ENCODE results near the gene DTNB.
"Not testable (repeated sequence)": the region's sequence is repeated elsewhere in the genome, so short reads cannot be mapped to it uniquely, and the experiment has no call there.

DTNB gene

GRCh38 chr2:25447018-25447417, 226.4 kb downstream of the DTNB start:
- DNase-seq = no peak

GRCh38 chr2:25446122-25446521, 227.3 kb downstream of the DTNB start:
- DNase-seq = no peak

GRCh38 chr2:25445464-25445863, 227.9 kb downstream of the DTNB start:
- DNase-seq = no peak

GRCh38 chr2:25444608-25445270, 228.6 kb downstream of the DTNB start:
- no peak for DNase-seq

- DNase-seq = no peak
These were observed 229.6 kb downstream of the DTNB start for GRCh38 chr2:25443766-25444165.

- DNase-seq = no peak
These were observed 232.0 kb downstream of the DTNB start for GRCh38 chr2:25441353-25441752.

GRCh38 chr2:25438793-25439192, 234.6 kb downstream of the DTNB start:
- no peak for DNase-seq

- no peak for DNase-seq
These were observed 235.3 kb downstream of the DTNB start for GRCh38 chr2:25437881-25438662.

GRCh38 chr2:25435421-25435820, 238.0 kb downstream of the DTNB start:
- DNase-seq = no peak

- DNase-seq = no peak
These were observed 241.8 kb downstream of the DTNB start for GRCh38 chr2:25431604-25432003.

GRCh38 chr2:25430556-25430955, 242.8 kb downstream of the DTNB start:
- DNase-seq = no peak

GRCh38 chr2:25426326-25426725, 247.1 kb downstream of the DTNB start:
- DNase-seq = no peak

- no peak for DNase-seq
These were observed 248.8 kb downstream of the DTNB start for GRCh38 chr2:25424426-25425028.

- no peak for DNase-seq
These were observed 251.5 kb downstream of the DTNB start for GRCh38 chr2:25421820-25422411.

- peak; percentile 26 for DNase-seq
These were observed 252.1 kb downstream of the DTNB start for GRCh38 chr2:25421289-25421688.

- DNase-seq = no peak
These were observed 252.5 kb downstream of the DTNB start for GRCh38 chr2:25420820-25421237.

- DNase-seq = peak; percentile 65
These were observed 253.6 kb downstream of the DTNB start for GRCh38 chr2:25419678-25420242.

- DNase-seq = no peak
These were observed 254.3 kb downstream of the DTNB start for GRCh38 chr2:25418944-25419677.

GRCh38 chr2:25417715-25418369, 255.5 kb downstream of the DTNB start:
- no peak for DNase-seq

GRCh38 chr2:25416674-25417073, 256.7 kb downstream of the DTNB start:
- DNase-seq = no peak

- DNase-seq = no peak
These were observed 258.6 kb downstream of the DTNB start for GRCh38 chr2:25414781-25415180.

- not testable (repeated sequence) for DNase-seq
These were observed 260.0 kb downstream of the DTNB start for GRCh38 chr2:25413409-25413808.
